OCI-LY7 (cell line): ENCODE results near the gene EHBP1. TPM values are rescaled to one million over a fixed set of nuclear protein-coding genes. Genes with fewer than 3 reads are reported as not detected.

Experiments
- BruUV-seq: library from RNA; stranded (reverse); fragments of 400-500 nt; replicated peaks from 2 replicates; lab custom pipeline; 2021; lab: Mats Ljungman, UMichigan
- CTCF ChIA-PET: fragments of 300-600 bp; sonication (Branson Sonifier 250); formaldehyde crosslinking; loops from one replicate; lab custom pipeline; 2022; ENCODE audit warnings: antibody characterized with exemption; ENCODE audit not compliant: unreplicated experiment; lab: Charles Lee
- POLR2A ChIA-PET: fragments of 300-600 bp; sonication (Branson Sonifier 250); formaldehyde crosslinking; loops from one replicate; lab custom pipeline; 2022; ENCODE audit warnings: antibody characterized with exemption; lab: Charles Lee
- DNase-seq: peaks from one replicate; pipeline ENCODE4 v3.0.0-alpha.2; 2015; ENCODE audit warnings: low spot score
- H2AFZ ChIP-seq: fragments of 200-600 bp; sonication (generic), shearing (Covaris generic); 2 replicates; pipeline ENCODE4 v1.6.1; 2014; ENCODE audit warnings: mild to moderate bottlenecking, antibody characterized with exemption, low read length, moderate library complexity
- H3K27ac ChIP-seq: fragments of 200-600 bp; sonication (generic); 2 replicates; pipeline ENCODE4 v1.5.1; 2014; ENCODE audit warnings: mixed run types, low read depth, mild to moderate bottlenecking, moderate library complexity, low read length, inconsistent platforms; ENCODE audit not compliant: poor library complexity, severe bottlenecking
- H3K36me3 ChIP-seq: fragments of 200-600 bp; sonication (generic); 2 replicates; pipeline ENCODE4 v1.6.1; 2014; ENCODE audit warnings: mild to moderate bottlenecking, antibody characterized with exemption, low read length, moderate library complexity, mixed read lengths; ENCODE audit not compliant: insufficient read depth
- H3K4me1 ChIP-seq: fragments of 200-600 bp; sonication (generic); 2 replicates; pipeline ENCODE4 v1.5.1; 2014; ENCODE audit warnings: mild to moderate bottlenecking, low read length; ENCODE audit not compliant: insufficient read depth, poor library complexity, severe bottlenecking
- H3K4me2 ChIP-seq: fragments of 200-600 bp; sonication (generic); 2 replicates; pipeline ENCODE4 v1.6.1; 2014; ENCODE audit warnings: mild to moderate bottlenecking, low read length
- H3K4me3 ChIP-seq: fragments of 200-600 bp; sonication (generic); 2 replicates; pipeline ENCODE4 v1.5.1; 2014; ENCODE audit warnings: mild to moderate bottlenecking, low read depth, low read length; ENCODE audit not compliant: poor library complexity, severe bottlenecking
- H3K79me2 ChIP-seq: fragments of 200-600 bp; sonication (generic); 2 replicates; pipeline ENCODE4 v1.6.1; 2016; ENCODE audit warnings: low read depth, mild to moderate bottlenecking, low read length, moderate library complexity, mixed read lengths; ENCODE audit not compliant: insufficient read depth
- H3K9me2 ChIP-seq: fragments of 200-600 bp; sonication (generic); 2 replicates; pipeline ENCODE4 v1.6.1; 2016; ENCODE audit warnings: mild to moderate bottlenecking, low read length, mixed read lengths; ENCODE audit not compliant: insufficient read depth
- H3K9me3 ChIP-seq: fragments of 200-600 bp; sonication (generic); 2 replicates; pipeline ENCODE4 v1.6.1; 2014; ENCODE audit warnings: mild to moderate bottlenecking, mixed run types, low read length, mixed read lengths
- H4K20me1 ChIP-seq: fragments of 200-600 bp; sonication (generic); 2 replicates; pipeline ENCODE4 v1.6.1; 2014; ENCODE audit warnings: mild to moderate bottlenecking, antibody characterized with exemption, low read length, moderate library complexity, mixed read lengths; ENCODE audit not compliant: insufficient read depth
- CTCF ChIP-seq: fragments of 200-600 bp; sonication (generic); conservative IDR thresholded peaks from 2 replicates; pipeline ENCODE4 v1.5.1; 2014; ENCODE audit warnings: mild to moderate bottlenecking, antibody characterized with exemption, low read length, moderate library complexity, mixed read lengths
- EZH2phosphoT487 ChIP-seq: fragments of 200-600 bp; sonication (generic); IDR thresholded peaks from 2 replicates; pipeline ENCODE4 v1.6.1; 2018; ENCODE audit warnings: low read depth, borderline replicate concordance, mild to moderate bottlenecking, mixed run types, antibody characterized with exemption, low read length, moderate library complexity, mixed read lengths
- intact Hi-C: fragments of 100-400 bp; cut with micrococcal nuclease; formaldehyde crosslinking; loops from one replicate; pipeline ENCODE4 v1.10.0; 2022; ENCODE audit not compliant: unreplicated experiment
- total RNA-seq, 2 experiments: library from RNA; depleted of rRNA in 1 of 2; stranded (reverse); fragments of >200 nt in 1 of 2; shearing (Covaris generic) in 1 of 2; gene quantifications; 2 replicates each; pipeline ENCODE4 v1.2.3, GENCODE V29; 2014 to 2022

The EHBP1 gene
- total RNA-seq, 2 experiments from 2014 or later = 26.8 to 34.1 TPM

- DNase-seq = no peak
- no peak overlapping the region for H3K27ac ChIP-seq
- no TSS peak for BruUV-seq
- H3K79me2 ChIP-seq = no peaks in the 10 kb centered on the region
- no peak overlapping the region for H3K4me3 ChIP-seq
- H3K9me3 ChIP-seq = no peaks in the 10 kb centered on the region
- ChIA-PET CTCF (no interaction called here), POLR2A (no interaction called here)
- intact Hi-C loops = no loop called here
- no peaks in the 10 kb centered on the region for H3K36me3 ChIP-seq
- H3K4me1 ChIP-seq = no peaks in the 10 kb centered on the region
- TF ChIP-seq CTCF (no peak), EZH2phosphoT487 (no peak)
- no peak overlapping the region for H2AFZ ChIP-seq
- H3K9me2 ChIP-seq = no peaks in the 10 kb centered on the region
- H3K4me2 ChIP-seq = no peak overlapping the region
- H4K20me1 ChIP-seq = no peaks in the 10 kb centered on the region
Observed at GRCh38 chr2:62685256-62685655, 20.3 kb upstream of the EHBP1 start.

GRCh38 chr2:62686012-62686685 lies 19.4 kb upstream of the EHBP1 start:
- no peak overlapping the region for H3K4me3 ChIP-seq
- no peaks in the 10 kb centered on the region for H3K36me3 ChIP-seq
- no peaks in the 10 kb centered on the region for H4K20me1 ChIP-seq
- ChIA-PET CTCF (no interaction called here), POLR2A (interaction anchor here (0.9 kb wide), 1 partner anchor 11 kb away, joined by 3 read pairs; no protein-coding TSS in a partner anchor)
- intact Hi-C loops = no loop called here
- no peak overlapping the region for H2AFZ ChIP-seq
- no peak for TF ChIP-seq CTCF
- no peak for TF ChIP-seq EZH2phosphoT487
- H3K27ac ChIP-seq = no peak overlapping the region
- no peak overlapping the region for H3K4me2 ChIP-seq
- no peaks in the 10 kb centered on the region for H3K79me2 ChIP-seq
- DNase-seq = no peak
- H3K9me3 ChIP-seq = no peaks in the 10 kb centered on the region
- no peaks in the 10 kb centered on the region for H3K9me2 ChIP-seq
- no TSS peak for BruUV-seq
- no peaks in the 10 kb centered on the region for H3K4me1 ChIP-seq

- H2AFZ ChIP-seq = no peak overlapping the region
- ChIA-PET CTCF (no interaction called here), POLR2A (interaction anchor here (0.6 kb wide), 1 partner anchor 17 kb away, joined by 3 read pairs; no protein-coding TSS in a partner anchor)
- no peaks in the 10 kb centered on the region for H3K36me3 ChIP-seq
- no peak overlapping the region for H3K4me2 ChIP-seq
- no peak overlapping the region for H3K27ac ChIP-seq
- no peaks in the 10 kb centered on the region for H3K9me3 ChIP-seq
- intact Hi-C loops = no loop called here
- no peaks in the 10 kb centered on the region for H3K79me2 ChIP-seq
- BruUV-seq = no TSS peak
- TF ChIP-seq EZH2phosphoT487 = no peak
- TF ChIP-seq CTCF = no peak
- H3K4me3 ChIP-seq = no peak overlapping the region
- H3K4me1 ChIP-seq = no peaks in the 10 kb centered on the region
- H4K20me1 ChIP-seq = no peaks in the 10 kb centered on the region
- H3K9me2 ChIP-seq = no peaks in the 10 kb centered on the region
- no peak for DNase-seq
Observed at GRCh38 chr2:62687636-62688035, 17.9 kb upstream of the EHBP1 start.
